GM12801 (cell line): ENCODE data around the gene BANK1.

Experiments
- CTCF ChIP-seq: IDR thresholded peaks from one replicate; pipeline ENCODE4 v1.5.1; 2011; ENCODE audit warnings: control low read depth; ENCODE audit not compliant: insufficient read length; ENCODE audit errors: extremely low read depth

Gene BANK1

GRCh38 chr4:102091656-102092055, 301.1 kb downstream of the BANK1 start:
- no peak for TF ChIP-seq CTCF

DNA sequence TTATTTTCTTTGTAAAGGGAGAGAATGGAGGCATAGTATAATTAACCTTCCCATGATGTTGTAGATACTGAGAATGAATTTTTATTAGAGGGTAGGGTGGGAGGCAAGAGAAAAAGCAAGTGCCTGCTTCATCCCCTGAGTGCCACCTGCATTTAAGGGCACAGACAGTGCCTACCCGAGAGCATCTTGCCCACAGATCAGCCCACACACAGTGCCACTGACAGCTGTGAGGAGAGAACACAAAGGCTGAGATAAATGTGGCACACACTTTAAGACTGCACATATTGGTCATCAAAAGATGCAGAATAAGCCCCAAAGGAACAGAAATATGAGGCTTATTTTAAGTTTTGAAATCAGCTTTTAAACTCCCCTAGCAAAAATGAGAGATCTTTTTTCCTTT, 304.0 kb downstream of the BANK1 start:
- TF ChIP-seq CTCF: no peak

DNA sequence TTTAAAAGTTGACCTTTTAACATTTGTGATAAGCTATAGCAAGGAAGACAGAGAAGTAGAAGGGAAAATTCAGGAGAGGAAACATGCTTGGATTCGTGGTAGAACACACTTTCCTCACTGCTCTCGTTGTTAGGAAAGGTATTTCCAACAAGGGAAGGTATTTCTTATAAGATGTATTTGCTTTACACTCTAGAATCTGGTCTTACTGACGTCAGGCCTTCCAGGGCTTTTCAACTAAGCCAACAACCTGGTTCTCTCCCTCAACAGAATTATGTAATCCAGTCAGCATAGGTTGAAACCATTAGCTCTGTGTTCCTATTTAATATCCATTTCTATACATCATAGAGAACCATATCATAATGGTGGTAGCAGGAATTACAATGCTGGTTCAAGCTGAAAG, 312.8 kb downstream of the BANK1 start:
- no peak for TF ChIP-seq CTCF

DNA sequence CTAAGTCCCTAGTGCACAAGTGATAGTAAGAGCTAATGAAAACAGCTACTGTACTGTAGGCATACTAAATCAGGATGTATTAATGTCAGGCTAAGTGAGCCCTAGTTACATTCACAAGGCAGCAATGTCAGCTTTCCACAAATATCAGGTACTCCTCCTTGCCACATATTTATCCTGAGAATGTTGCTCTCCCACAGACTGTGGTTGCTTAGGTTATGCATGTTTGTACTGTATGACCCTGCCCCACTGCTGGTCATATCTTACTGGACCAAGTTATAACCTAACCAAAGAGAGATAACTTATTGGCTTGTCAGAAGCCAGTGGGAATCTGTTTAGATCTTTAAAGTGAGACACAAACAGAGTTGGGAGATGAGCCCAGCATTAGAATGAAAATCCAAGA, 313.7 kb downstream of the BANK1 start:
- TF ChIP-seq CTCF: no peak

- no peak for TF ChIP-seq CTCF
Observed at GRCh38 chr4:102105983-102106382, 315.5 kb downstream of the BANK1 start.

DNA sequence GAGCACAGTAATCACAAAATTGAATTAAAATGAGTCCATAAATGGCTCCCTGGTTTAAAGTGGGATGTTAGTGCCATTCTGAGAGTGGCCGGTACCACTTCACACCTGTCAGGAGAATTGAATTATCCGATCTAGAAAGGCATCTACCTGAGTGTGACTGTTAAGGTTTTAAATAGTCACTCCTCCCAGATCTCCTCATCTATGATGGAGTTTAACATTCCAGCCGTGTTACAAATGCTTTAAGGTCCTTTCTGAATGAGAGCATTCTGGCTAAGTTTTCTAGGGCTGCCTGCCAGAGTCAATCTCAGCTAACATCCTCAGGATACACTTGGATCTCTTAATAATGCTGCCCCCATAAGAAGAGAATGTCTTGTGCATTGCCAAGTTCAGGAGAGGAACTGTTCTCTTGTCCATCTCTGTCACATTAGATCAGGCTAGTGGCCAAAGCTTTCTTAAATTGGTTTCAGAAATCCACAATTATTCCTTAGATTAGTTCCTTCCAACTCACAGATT, 323.6 kb downstream of the BANK1 start:
- no peak for TF ChIP-seq CTCF

DNA sequence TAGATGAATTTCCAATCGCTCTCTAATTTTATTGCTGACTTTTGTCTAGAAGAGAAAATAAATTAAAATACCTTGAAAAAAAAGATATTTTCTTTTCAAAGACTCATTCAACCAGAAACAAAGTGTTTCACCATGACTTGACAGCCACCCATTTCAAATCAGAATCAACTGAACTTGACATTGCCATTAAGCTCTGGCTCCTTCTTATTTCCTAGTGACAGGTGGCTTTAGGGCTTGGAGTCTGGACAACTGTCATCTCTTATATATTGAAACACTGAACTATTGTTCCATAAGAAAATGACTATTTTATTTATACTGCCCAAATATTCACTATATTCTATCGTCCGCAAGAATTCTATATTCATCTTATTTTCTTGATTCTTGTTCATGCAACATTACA, 325.6 kb downstream of the BANK1 start:
- TF ChIP-seq CTCF: no peak

DNA sequence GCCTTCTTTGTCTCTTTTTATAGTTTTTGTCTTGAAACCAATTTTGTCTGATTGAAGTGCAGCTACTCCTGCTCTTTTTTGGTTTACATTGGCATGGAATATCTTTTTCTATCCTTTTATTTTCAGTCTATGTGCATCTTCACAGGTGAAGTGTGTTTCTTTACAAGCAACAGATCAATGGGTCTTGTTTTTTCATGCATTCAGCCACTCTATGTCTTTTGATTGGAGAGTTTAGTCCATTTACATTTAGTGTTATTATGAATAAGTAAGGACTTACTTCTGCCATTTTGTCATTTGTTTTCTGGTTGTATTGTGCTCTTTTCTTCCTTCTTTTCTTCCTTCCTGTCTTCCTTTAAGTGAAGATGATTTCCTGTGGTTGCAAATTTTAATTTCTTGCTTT, 330.3 kb downstream of the BANK1 start:
- TF ChIP-seq CTCF: no peak
